HG03045 (cell line): ENCODE data around the gene ADGRL3.

Source experiments
- ATAC-seq: cut with Tn5 transposase; IDR thresholded peaks from one replicate; pipeline ENCODE4 v1.9.1; 2021; ENCODE audit warnings: mild to moderate bottlenecking, moderate library complexity; ENCODE audit not compliant: unreplicated experiment

The ADGRL3 gene

GRCh38 chr4:61275241-61275640 is 75.1 kb downstream of the ADGRL3 start:
- ATAC-seq, result no peak

GRCh38 chr4:61276029-61276428 is 75.9 kb downstream of the ADGRL3 start:
- ATAC-seq, result no peak

GRCh38 chr4:61277785-61278760 is 77.9 kb downstream of the ADGRL3 start:
- no peak for ATAC-seq

GRCh38 chr4:61292322-61292721 is 92.2 kb downstream of the ADGRL3 start:
- no peak for ATAC-seq

- no peak for ATAC-seq
Observed at GRCh38 chr4:61293707-61294400, 93.7 kb downstream of the ADGRL3 start.

GRCh38 chr4:61294936-61295335 is 94.8 kb downstream of the ADGRL3 start:
- ATAC-seq, result no peak

- ATAC-seq, result no peak
Observed at GRCh38 chr4:61296144-61296543, 96.0 kb downstream of the ADGRL3 start.

- no peak for ATAC-seq
Observed at GRCh38 chr4:61298178-61298740, 98.1 kb downstream of the ADGRL3 start.

- no peak for ATAC-seq
Observed at GRCh38 chr4:61299316-61299715, 99.2 kb downstream of the ADGRL3 start.

GRCh38 chr4:61300266-61300844 is 100.2 kb downstream of the ADGRL3 start:
- no peak for ATAC-seq

- ATAC-seq, result no peak
Observed at GRCh38 chr4:61301271-61301670, 101.1 kb downstream of the ADGRL3 start.

GRCh38 chr4:61308033-61308432 is 107.9 kb downstream of the ADGRL3 start:
- no peak for ATAC-seq

GRCh38 chr4:61309616-61310015 is 109.5 kb downstream of the ADGRL3 start:
- no peak for ATAC-seq

GRCh38 chr4:61312526-61312925 is 112.4 kb downstream of the ADGRL3 start:
- ATAC-seq, result no peak

- ATAC-seq, result no peak
Observed at GRCh38 chr4:61318431-61318830, 118.3 kb downstream of the ADGRL3 start.

- ATAC-seq, result no peak
Observed at GRCh38 chr4:61319156-61319555, 119.0 kb downstream of the ADGRL3 start.

- no peak for ATAC-seq
Observed at GRCh38 chr4:61320154-61320553, 120.0 kb downstream of the ADGRL3 start.

GRCh38 chr4:61320631-61321030 is 120.5 kb downstream of the ADGRL3 start:
- ATAC-seq, result no peak

- no peak for ATAC-seq
Observed at GRCh38 chr4:61332693-61333092, 132.6 kb downstream of the ADGRL3 start.

GRCh38 chr4:61333490-61333889 is 133.4 kb downstream of the ADGRL3 start:
- no peak for ATAC-seq

GRCh38 chr4:61335241-61335763 is 135.2 kb downstream of the ADGRL3 start:
- no peak for ATAC-seq
